HepG2 (cell line): ENCODE data around the gene LAMTOR2. TPM values are rescaled to one million over a fixed set of nuclear protein-coding genes. Genes with fewer than 3 reads are reported as not detected.

Source experiments
- CC2D1A ChIP-seq: sonication (generic); formaldehyde crosslinking; IDR thresholded peaks from 2 replicates; pipeline ENCODE4 v1.8.1; 2023; ENCODE audit warnings: mild to moderate bottlenecking, missing genetic modification reagents
- CEBPG ChIP-seq: IDR thresholded peaks from 2 replicates; pipeline ENCODE4 v1.6.1; 2016
- CERS6 ChIP-seq: sonication (generic); formaldehyde crosslinking; IDR thresholded peaks from 2 replicates; pipeline ENCODE4 v1.5.0; 2020; ENCODE audit warnings: missing genetic modification reagents
- DNMT3B ChIP-seq: conservative IDR thresholded peaks from 2 replicates; pipeline ENCODE4 v1.6.1; 2016; ENCODE audit warnings: missing biosample characterization, control low read depth
- EED ChIP-seq: sonication (generic); formaldehyde crosslinking; IDR thresholded peaks from 2 replicates; pipeline ENCODE4 v1.5.0; 2020; ENCODE audit warnings: mild to moderate bottlenecking, missing genetic modification reagents
- EP300 ChIP-seq, 3 experiments: sonication (generic) in 1 of 3; formaldehyde crosslinking in 1 of 3; IDR thresholded peaks; 2 replicates each; pipeline versions ENCODE4 v1.5.1 to v1.6.1; 2011 to 2020; ENCODE audit warnings: low read depth in 2 of 3, low read length in 2 of 3, borderline replicate concordance in 1 of 3, improper control_type of control experiment in 1 of 3, mild to moderate bottlenecking in 1 of 3, missing genetic modification reagents in 1 of 3, moderate library complexity in 1 of 3
- ETV6 ChIP-seq: sonication (generic); formaldehyde crosslinking; conservative IDR thresholded peaks from 2 replicates; pipeline ENCODE4 v1.4.0; 2020; ENCODE audit warnings: missing genetic modification reagents
- HINFP ChIP-seq: sonication (generic); formaldehyde crosslinking; IDR thresholded peaks from 2 replicates; pipeline ENCODE4 v1.4.0; 2020; ENCODE audit warnings: low read depth, mild to moderate bottlenecking, missing genetic modification reagents
- HIVEP1 ChIP-seq: sonication (generic); formaldehyde crosslinking; IDR thresholded peaks from 2 replicates; pipeline ENCODE4 v1.4.0; 2020; ENCODE audit warnings: mild to moderate bottlenecking, missing genetic modification reagents
- HNF1B ChIP-seq: sonication (generic); formaldehyde crosslinking; IDR thresholded peaks from 2 replicates; pipeline ENCODE4 v1.5.1; 2020; ENCODE audit warnings: mild to moderate bottlenecking, moderate library complexity, missing genetic modification reagents
- MXD3 ChIP-seq: IDR thresholded peaks from 2 replicates; pipeline ENCODE4 v1.6.1; 2016; ENCODE audit warnings: mild to moderate bottlenecking, missing biosample characterization, missing genetic modification reagents
- NCOA2 ChIP-seq: sonication (generic); formaldehyde crosslinking; IDR thresholded peaks from 2 replicates; pipeline ENCODE4 v1.8.0; 2022; ENCODE audit warnings: inconsistent platforms
- RCOR2 ChIP-seq: IDR thresholded peaks from 2 replicates; pipeline ENCODE4 v1.6.1; 2016; ENCODE audit warnings: missing biosample characterization, missing genetic modification reagents
- ZBTB25 ChIP-seq: IDR thresholded peaks from 2 replicates; pipeline ENCODE4 v1.6.1; 2018; ENCODE audit warnings: missing genetic modification reagents
- ZBTB43 ChIP-seq: sonication (generic); formaldehyde crosslinking; conservative IDR thresholded peaks from 2 replicates; pipeline ENCODE4 v1.4.0; 2020; ENCODE audit warnings: missing genetic modification reagents
- ZMYM3 ChIP-seq: sonication (generic); formaldehyde crosslinking; IDR thresholded peaks from 2 replicates; pipeline ENCODE4 v1.5.1; 2020; ENCODE audit warnings: mild to moderate bottlenecking, missing genetic modification reagents
- ZNF136 ChIP-seq: sonication (generic); formaldehyde crosslinking; IDR thresholded peaks from 2 replicates; pipeline ENCODE4 v1.8.1; 2022; ENCODE audit warnings: low read depth, mild to moderate bottlenecking, moderate library complexity, missing genetic modification reagents
- ZNF367 ChIP-seq: sonication (generic); formaldehyde crosslinking; IDR thresholded peaks from 2 replicates; pipeline ENCODE4 v1.4.0; 2020; ENCODE audit warnings: missing genetic modification reagents, borderline replicate concordance
- ZNF430 ChIP-seq: sonication (generic); formaldehyde crosslinking; IDR thresholded peaks from 2 replicates; pipeline ENCODE4 v1.9.0; 2021; ENCODE audit warnings: mild to moderate bottlenecking, missing genetic modification reagents
- ZNF552 ChIP-seq: sonication (generic); formaldehyde crosslinking; IDR thresholded peaks from 2 replicates; pipeline ENCODE4 v1.9.0; 2022; ENCODE audit warnings: missing genetic modification reagents, mild to moderate bottlenecking, borderline replicate concordance
- ZNF598 ChIP-seq: sonication (generic); formaldehyde crosslinking; IDR thresholded peaks from 2 replicates; pipeline ENCODE4 v1.5.1; 2020; ENCODE audit warnings: mild to moderate bottlenecking, missing genetic modification reagents, borderline replicate concordance
- ZNF615 ChIP-seq: sonication (generic); formaldehyde crosslinking; IDR thresholded peaks from 2 replicates; pipeline ENCODE4 v1.5.0; 2020; ENCODE audit warnings: mild to moderate bottlenecking, missing genetic modification reagents, borderline replicate concordance
- ZNF616 ChIP-seq: sonication (generic); formaldehyde crosslinking; IDR thresholded peaks from 2 replicates; pipeline ENCODE4 v1.5.0; 2020; ENCODE audit warnings: low read depth, mild to moderate bottlenecking, missing genetic modification reagents
- polyA plus RNA-seq, 8 experiments: library from polyadenylated mRNA; depleted of rRNA in 3 of 8; stranded (reverse) in 7 of 8; unstranded in 1 of 8; fragments of >200 nt; fragmentation: Illumina TruSeq in 4 of 8; extraction: Trizol in 4 of 8; gene quantifications; 2 replicates each; pipeline versions ENCODE4 v1.2.1 to v1.2.3, GENCODE V29; 2011 to 2016; ENCODE audit warnings: low read depth in 4 of 8, missing spikeins in 1 of 8, mixed read lengths in 1 of 8; ENCODE audit not compliant: insufficient read depth in 1 of 8
- total RNA-seq, 5 experiments: library from RNA; depleted of rRNA; stranded (reverse); fragments of >200 nt; fragmentation: Illumina TruSeq; extraction: Trizol; gene quantifications; 2 replicates each; pipeline ENCODE4 v1.2.3, GENCODE V29; 2016; ENCODE audit warnings: low read depth in 1 of 5

The LAMTOR2 gene
- total and polyA plus RNA-seq, 2 of the 13 experiments (the other 11 are each of a cell fraction or from before 2014, with no cell fraction given) = 36.5 to 66.4 TPM

GRCh38 chr1:156082309-156083091 is 27.9 kb downstream of the LAMTOR2 start, which contains the start of gene MEX3A (continued):
- TF ChIP-seq ZBTB25 (CRISPR knock-in tag) = no peak
- TF ChIP-seq CC2D1A (CRISPR knock-in tag) = no peak
- no peak for TF ChIP-seq ZMYM3
- 0 out of 2 replicates have a peak, but pooled peaks have one; percentile 54 for TF ChIP-seq ZNF136 (CRISPR knock-in tag)
- no peak for TF ChIP-seq HIVEP1 (CRISPR knock-in tag)
- TF ChIP-seq EED = no peak
- no peak for TF ChIP-seq ETV6 (CRISPR knock-in tag)
- TF ChIP-seq ZNF616 (CRISPR knock-in tag) = no peak
- TF ChIP-seq ZBTB43 (CRISPR knock-in tag) = no peak
- peak; percentile 65; the same call in 1 of the 2 replicates for TF ChIP-seq ZNF430 (CRISPR knock-in tag)
- no peak for TF ChIP-seq ZNF552 (CRISPR knock-in tag)
- TF ChIP-seq ZNF367 = no peak
- no peak for TF ChIP-seq CEBPG (CRISPR knock-in tag)
- no peak for TF ChIP-seq MXD3 (CRISPR knock-in tag)
- TF ChIP-seq HNF1B (CRISPR knock-in tag) = no peak
- TF ChIP-seq NCOA2 (CRISPR knock-in tag) = no peak
- TF ChIP-seq HINFP (CRISPR knock-in tag) = no peak
- no peak for TF ChIP-seq CERS6 (CRISPR knock-in tag)
- no peak for TF ChIP-seq ZNF598 (CRISPR knock-in tag)
- no peak for TF ChIP-seq RCOR2 (CRISPR knock-in tag)
- TF ChIP-seq DNMT3B (CRISPR knock-in tag) = no peak
- 0 out of 2 replicates have a peak, but pooled peaks have one; percentile 16 for TF ChIP-seq ZNF615 (CRISPR knock-in tag)
- no peak for TF ChIP-seq EP300 (IDR thresholded peaks at IDR 0.05; ENCODE audit: low read depth in 2 of 2, low read length in 2 of 2)
- TF ChIP-seq EP300 (CRISPR knock-in tag; IDR thresholded peaks at IDR 0.05; ENCODE audit: borderline replicate concordance) = no peak
